HG02884 (cell line): ENCODE data around the gene TNIK.
"Not testable (repeated sequence)": the region's sequence is repeated elsewhere in the genome, so short reads cannot be mapped to it uniquely, and the experiment has no call there.

Experiments
- ATAC-seq: cut with Tn5 transposase; IDR thresholded peaks from one replicate; pipeline ENCODE4 v1.9.1; 2021; ENCODE audit warnings: mild to moderate bottlenecking, moderate library complexity; ENCODE audit not compliant: unreplicated experiment

TNIK gene

DNA sequence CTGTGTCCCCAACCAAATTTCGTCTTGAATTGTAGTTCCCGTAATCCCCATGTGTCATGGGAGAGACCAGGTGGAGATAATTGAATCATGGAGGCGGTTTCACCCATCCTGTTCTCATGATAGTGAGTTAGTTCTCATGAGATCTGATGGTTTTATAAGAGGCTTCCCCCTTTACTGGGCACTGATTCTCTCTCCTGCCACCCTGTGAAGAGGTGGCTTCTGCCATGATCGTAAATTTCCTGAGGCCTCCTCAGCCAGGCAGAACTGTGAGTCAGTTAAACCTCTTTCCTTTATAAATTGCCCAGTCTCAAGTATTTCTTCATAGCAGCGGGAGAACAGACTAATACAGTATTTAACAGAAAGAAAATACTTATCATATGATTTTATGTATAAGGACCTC is 93.5 kb downstream of the TNIK start:
- not testable (repeated sequence) for ATAC-seq

DNA sequence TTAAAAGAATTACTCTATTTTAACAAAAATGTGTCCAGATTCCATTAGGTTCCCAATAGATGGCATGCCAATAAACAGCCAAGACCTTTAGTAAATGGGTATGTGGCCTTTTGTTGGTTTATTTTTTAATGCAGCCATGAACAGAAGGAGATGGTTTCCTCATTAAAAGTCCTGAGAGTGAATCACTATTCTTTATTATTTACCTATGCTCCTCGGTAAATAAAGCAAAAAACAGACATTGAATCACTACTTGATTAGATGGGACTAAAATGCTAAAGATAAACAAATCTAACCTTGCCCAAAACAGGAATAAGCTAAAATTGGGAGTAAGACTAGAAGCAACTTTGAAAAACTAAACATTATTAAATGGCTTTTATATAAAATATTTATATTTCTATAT is 94.2 kb downstream of the TNIK start:
- no peak for ATAC-seq

DNA sequence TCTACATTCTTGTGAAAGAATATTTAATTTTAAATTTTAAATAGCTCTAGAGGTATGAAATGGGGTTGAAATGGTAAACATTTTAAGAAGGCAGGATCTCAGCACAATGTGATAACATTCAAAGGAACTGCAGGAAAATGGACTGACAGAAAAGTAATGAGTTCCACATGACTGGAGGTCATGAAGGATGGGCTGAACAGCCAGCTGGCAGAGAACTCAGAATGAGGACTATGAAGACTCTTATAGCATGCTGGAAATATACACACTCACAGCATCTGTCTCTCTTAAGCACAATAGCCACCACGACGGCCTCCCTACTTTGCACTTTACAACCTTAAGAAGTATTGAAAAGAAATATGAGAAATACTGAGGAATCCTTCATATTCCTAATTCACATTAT is 94.7 kb downstream of the TNIK start:
- ATAC-seq: no peak

DNA sequence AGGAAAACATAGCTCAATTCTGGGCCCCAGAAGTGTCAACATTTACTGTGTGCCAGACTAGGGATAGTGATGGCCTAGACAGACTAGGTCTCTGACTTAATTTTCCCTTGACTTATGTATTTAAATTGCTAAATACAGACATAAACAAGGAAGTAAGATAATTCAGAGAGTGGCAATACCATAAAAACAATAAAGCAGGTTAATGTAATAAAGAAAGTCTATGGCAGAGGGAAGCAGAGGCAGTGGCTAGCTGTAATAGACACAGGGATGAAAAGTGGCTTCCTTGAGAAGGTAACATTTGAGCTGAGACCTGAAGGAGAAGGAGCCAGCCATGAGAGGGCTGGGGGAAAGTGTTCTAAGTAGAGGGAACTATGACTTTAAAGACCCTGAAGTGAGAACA is 95.7 kb downstream of the TNIK start:
- no peak for ATAC-seq

DNA sequence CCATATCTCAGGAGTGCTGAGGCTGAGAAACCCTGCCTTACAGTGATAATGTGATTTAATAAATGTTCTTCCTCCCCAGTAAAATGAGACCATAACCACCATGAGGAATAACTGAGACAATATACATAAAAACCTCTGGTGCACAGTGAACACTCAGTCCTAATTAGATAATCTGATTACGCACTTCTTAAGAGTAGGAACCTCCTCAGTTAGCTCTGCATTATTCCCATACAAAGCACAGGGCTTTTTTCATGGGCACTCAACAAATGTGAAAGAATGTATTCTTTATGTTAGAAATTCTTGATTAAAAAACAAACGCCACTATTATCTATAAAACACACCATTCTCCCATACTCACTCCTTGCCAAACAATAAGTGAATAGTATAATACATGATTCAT is 97.0 kb downstream of the TNIK start:
- ATAC-seq: no peak

DNA sequence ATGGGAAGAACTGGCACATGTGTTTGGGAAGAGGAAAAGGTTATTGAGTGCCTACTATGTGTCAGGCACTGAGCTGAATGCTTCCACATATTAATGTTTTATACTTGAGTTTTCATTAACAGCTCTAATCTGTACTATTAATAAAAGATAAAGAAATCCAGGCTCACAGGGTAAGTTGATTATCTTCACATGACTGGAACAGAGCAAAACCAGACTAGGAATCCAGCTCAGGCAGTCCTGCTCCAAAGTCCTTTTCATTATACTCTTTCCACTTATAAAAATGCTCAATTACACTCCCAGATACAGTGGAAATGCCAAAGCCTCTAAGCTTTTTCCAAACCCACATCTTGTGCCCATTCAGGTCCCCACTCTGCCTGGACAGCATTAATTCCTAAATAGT is 97.6 kb downstream of the TNIK start:
- no peak for ATAC-seq

DNA sequence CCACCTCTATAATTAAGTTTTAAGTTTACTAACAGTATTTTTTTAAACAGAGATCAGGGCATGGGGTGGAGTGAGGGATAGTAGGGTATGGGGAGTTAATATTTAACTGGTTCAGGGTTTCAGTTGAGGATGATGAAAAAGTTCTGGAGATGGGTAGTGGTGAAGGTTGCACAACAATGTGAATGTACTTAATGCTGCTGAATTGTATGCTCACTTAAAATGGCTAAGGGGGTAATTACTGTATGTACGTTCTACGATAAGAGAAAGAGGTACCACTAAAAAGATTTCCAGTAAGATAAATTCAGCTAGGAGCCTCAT is 101.4 kb downstream of the TNIK start:
- no peak for ATAC-seq

DNA sequence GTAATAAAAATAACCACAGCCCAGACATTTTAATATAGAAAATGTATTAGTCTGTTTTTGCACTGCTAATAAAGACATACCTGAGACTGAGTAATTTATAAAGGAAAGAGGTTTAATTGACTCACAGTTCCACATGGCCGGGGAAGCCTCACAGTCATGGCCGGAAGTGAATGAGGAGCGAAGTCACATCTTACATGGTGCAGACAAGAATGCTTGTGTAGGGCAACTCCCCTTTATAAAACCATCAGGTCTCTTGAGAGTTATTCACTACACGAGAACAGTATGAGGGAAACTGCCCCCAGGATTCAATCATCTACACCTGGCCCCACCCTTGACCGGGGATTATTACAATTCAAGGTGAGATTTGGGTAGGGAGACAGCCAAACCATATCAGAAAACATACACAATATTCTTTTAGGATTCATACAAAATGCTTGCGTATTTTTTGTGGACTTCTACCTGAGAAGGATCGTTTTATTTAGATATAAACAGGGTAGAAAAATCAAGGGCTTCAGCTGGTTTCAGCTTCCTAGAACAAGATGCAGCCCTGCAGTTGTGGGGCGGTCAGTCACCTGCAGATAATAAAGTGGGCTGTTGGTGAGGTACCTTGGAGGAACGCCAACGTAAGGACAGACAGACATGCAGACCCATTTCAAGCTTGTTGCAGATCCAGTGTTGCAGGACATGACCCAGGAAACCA is 101.9 kb downstream of the TNIK start:
- ATAC-seq: no peak

DNA sequence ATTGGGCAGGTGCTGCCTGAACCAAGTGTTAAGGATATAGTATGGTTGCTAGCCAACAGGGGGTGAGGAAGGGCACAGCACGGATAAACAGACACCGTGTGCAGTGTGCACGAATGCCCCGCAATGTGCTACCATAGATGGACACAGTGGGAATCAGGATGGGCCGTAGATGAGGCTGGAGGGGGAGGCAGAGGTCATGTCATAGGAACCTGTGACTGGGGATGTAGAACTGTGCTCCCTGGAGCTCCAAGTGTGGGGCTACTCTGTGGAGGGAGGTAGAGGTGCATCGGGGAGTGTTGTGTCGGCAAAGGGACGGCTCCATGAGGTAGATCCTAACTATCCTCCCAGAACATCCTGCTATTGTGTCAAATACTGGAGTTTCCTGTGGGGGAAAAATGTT is 102.5 kb downstream of the TNIK start:
- no peak for ATAC-seq

DNA sequence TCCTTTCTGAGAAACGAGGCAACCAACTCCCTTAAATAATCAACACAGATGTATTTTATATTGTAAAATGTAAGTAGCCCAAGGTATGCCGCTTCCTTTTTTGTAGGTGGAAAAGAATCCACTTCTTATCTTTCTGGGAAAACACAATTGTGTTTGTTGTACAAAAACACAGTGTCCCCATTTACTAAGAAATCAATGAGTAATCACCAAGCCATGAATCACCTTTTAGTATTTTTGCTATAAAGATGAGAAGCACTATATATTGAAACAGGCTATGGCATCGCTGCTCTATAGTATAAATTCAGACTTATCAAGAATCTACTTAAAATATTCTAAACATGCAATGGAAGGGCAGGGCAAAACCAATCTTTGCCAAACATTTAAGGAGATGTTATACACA is 104.0 kb downstream of the TNIK start:
- no peak for ATAC-seq

DNA sequence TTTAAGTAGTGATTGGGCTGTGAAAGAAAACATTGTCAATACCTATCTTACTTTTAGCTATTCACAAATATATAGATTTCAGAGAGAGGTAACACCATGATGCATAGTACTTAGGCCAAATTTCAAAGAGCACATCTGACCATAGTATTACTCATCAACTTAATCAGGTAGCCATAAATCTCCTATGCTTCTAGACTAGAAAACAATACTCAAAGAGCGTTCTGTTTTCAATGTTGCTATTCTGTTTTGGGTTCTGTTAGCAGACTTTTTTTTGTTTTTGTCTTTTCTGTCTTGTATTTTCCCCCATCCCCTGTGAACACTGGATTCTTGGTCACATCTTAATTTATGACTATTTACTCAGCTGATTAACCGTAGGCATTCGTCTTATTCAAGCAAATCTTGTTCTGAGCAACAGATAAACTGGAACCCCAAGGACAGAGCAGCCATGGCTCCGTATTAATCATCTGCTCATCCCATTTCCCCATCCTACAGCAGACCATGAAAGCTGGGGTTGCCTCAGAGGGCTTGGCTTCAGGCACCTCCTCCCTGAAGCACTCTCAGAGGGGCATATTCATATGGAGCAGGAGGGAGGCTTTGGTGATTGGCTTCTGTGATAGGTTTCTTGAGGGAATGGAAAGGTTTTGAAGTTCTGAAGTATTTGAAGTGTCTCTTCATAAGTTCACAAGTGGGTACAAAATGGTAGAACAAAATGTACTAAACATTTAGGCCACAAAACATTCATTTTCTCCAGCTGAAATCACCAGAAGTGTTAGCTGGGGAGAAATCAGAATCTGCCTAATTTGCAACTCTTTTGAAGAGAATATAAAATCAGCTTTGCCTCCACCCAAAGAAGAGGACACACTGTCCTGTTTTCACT is 105.3 kb downstream of the TNIK start:
- ATAC-seq: no peak

DNA sequence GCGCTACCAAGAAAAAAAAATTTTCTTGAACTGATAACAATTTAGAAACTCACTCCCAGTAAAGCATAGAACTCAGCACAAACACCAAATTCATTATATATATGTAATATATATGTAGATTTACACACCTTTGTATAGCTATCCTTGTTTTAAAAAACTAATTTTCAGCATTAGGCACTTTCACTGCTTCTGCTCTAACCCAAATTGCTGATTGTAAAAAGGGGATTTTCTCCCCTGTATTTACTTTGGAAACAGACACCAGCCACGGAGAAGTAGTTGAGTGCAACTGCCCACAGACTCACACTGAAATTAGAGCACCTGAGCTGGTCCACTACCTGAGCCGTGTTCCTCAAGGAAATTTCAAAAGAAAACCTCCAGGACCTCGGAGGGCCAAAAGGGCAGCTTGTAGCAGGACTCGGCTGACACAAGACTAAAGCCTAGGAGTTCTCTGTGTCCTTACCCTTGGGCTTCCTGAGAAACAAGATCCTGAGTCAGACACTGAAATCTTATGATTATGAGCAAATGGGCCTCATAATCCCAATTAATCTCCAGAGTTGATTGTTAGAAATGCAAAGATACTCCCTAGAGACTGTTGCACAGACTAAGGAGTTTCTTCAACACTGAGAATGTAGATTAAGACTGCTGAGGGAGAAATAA is 106.0 kb downstream of the TNIK start:
- ATAC-seq: no peak

DNA sequence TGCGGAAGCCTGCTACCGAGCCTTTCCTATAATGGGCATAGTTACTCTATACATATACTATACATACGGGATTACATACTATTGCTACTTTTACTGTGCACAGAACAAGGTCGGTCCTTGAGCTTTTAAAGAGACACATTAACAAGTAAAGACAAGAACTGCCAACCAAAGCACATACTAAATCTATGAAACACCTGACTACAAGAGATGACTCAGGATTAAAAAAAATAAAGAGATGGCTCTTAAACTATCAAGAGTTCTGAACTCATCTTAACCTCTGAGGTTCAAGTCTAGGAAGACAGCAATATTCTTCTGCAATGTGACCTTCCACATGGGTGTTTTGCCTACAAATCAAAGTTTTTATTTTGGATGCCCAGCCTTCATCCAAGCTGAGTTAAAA is 106.8 kb downstream of the TNIK start:
- no peak for ATAC-seq

DNA sequence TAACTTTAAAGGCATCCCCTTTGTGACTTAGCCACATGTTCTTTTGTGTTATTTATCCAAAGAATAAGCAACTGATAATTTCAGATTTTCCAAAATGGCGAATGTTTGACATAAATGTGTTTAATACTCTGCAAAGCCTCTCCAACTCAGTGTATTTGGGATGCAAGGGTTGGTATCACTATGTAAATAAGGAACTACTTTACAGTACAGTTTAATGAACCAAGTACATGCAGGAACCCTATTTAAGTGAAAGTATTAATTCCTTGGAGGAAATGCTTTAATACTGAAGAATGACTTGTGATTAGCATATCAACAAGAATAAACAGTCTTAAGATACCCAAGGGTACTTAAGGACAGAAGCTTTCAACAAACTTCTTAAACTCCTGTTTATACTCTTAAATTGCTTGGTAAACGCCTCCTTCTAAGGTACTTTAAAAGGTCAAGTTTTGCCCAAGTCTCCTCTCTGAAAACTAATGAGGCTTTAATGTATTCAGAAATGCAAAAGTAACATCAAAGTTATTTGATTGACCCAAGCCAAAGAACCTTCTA is 107.7 kb downstream of the TNIK start:
- no peak for ATAC-seq

DNA sequence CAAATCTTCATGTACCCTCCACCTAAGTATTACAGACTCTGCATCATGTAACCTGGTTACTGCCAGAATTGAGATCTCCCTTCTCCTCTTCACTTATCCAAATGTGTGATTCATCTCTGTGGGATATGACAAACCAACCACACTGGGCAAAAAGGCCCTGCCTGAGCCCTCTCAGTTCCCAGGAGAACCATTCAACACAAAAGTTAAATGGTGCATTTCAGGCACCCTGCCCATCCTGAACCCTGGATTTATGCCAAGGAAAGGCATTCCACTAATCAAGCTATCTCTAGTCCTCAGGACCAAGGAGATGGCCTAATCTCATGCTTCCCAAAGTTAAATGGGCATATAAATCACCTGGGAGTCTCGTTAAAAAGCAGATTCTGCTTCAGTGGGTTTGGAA is 108.5 kb downstream of the TNIK start:
- ATAC-seq: no peak

DNA sequence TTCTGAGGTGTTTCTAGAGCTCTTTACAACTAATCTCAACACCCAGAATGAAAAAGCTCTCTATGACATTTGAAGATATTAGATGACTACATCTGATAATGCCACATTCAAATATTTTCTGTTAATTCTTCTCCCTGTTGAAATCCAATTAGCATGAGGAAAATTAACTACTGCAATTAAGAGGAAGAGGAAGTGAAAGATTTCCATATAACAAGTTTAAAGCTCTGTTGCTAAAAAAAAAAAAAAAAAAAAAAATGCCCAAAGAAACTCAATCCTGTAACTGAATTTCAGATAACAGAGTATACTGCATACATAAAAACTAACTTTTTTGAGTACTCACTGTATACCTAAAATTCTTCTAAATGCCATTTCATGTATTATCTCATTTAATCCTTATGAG is 109.8 kb downstream of the TNIK start:
- no peak for ATAC-seq

DNA sequence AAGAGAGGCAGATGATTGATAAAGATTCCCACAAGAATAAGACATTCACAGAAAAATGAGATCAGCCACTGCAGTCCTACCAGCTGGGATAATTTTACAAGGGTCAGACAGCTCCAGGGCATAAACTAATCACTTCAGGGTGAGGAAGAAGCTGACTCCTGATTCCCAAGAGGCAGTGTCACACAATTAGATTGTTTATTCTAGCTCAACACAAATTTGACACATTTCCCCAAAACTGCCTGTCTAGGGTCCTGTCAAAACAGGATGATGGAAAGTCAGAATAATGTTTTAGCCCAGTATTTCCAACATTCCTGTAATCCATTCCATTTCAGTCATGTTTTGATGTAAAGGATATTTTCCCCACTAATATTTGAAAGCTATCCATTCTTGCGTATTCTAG is 110.8 kb downstream of the TNIK start:
- ATAC-seq: no peak

DNA sequence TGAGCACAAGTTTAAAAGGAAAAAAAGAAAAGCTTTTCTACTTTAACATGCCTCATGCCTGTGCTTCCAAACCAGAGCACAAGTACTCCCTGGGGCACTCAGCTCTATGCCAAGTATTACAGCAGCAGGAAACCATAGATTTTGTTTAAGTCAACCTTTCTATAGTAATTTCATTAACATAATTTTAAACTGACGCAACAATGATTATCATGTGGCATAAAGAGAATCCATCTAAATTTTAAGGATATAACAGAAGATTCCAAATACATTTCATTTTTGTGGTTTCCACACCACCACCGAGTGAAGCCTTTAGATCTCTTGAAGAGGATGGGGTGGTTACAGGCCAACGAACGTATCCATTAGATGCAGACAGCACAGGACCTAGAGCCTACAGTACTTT is 112.1 kb downstream of the TNIK start:
- no peak for ATAC-seq

DNA sequence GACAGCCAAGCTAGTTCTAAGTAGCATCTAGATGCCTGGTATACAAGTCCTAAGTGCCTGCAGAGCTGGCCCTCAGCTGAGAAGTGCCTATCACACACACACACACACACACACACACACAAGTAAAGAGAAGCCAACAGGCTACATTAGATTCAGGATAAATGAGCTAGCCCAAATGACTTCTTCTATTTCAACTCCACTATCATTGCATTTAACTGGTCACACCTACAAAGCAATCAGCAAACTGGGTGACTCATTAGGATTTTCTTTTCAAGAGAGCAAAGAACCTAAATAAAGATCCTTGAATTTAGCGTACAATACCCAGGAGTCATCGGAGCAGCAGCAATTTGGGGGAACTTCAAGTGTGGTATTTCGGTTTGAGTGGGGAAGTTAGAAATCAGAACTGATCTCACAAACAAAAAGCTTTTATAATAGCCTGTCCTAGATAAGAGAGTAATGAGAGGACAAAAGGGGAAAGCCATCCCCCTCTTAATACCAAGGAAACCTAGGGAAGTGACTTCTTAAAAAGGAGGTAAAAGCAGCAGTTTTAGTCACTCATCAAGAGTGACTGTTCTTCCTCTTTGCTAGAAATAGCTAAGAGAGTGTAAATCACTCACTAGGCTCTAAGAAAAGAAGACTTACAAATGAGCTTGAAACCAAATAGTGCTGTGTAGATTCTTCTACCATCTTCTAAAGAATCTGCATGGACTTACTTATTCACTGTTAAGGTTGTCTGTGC is 112.7 kb downstream of the TNIK start:
- ATAC-seq: peak; percentile 79

DNA sequence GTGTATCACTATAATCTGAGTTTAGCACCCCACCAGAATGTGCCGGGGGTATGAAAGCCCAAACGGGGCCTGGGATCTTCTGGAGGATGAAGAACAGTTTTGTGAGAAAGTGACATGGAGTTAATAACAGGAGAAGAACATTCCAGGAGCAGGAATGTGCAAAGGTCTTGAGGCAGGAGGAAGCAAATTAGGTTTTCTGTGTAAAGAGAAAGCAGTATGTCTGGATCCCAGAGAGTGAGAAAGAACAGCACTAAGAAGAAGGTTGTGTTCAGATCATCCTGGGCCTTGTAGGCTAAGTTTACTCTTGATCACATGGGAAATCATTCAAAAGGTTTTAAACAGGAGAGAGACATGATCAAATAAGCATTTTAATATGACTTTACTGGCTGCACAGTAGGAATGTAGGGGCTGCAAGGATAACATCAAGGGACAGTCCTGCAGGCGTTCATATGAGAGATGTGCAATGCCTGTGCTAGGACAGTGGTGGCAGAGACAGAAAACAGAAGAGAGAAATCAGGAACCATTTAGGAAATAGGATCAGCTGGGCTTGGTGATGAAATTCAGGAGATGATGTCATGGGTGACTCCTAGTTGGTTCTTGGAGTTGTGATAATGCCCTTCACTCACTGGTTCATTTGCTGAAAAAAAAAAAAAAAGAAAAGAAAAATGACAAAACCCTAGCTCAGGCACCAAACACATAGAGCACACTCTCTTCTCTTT is 113.5 kb downstream of the TNIK start:
- ATAC-seq: no peak

DNA sequence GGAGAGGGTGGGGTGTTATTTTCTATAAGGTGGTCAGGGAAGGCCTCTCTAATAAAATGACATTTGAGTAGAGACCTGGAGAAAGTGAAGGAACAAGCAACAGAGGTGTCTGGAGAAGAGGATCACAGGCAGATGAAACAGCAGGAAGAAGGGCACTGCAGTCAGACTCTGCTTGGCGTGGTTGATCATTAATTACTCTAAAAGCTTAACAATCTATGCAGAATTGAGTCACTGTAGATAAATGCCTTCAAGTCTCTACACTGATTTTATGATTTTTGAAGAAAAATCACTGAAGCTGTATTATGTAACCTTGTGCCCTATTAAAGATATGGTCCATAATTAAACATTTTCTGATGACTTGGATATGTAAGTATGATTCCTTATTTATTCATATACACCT is 114.2 kb downstream of the TNIK start:
- no peak for ATAC-seq
